Measurements from ENCODE around the gene SPATA13.

The SPATA13 gene

DNA sequence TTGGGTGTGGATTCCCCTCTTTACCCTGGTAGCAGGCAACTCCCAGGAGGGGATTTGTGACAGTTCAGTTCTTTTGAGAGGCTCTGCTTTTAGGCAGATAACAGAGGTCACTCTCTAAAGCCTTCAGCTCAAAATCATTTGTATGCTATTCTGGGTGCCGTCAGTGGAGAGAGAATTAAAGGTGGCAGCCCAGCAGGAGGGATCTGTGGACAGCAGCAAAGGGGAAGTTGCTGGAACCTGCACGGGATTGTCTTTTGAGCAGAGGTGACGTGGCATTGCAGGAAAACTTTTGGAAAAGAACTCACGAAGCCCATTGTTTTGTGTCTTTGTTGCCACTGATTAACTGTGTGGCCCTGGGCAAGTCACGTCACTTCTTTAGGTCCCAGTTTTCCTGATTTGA is 86.5 kb downstream of the SPATA13 start:
- Histone ChIP-seq H3K4me1 (ENCODE audit: control insufficient read depth, insufficient read depth, low read length) (no peaks in the 10 kb centered on the region), H3K27me3 (ENCODE audit: control insufficient read depth, insufficient read depth, low read length, poor library complexity, severe bottlenecking) (no peaks in the 10 kb centered on the region), H3K27ac (ENCODE audit: insufficient read depth, low read depth, low read length, poor library complexity, severe bottlenecking) (peak overlapping the region; percentile 50), H3K36me3 (ENCODE audit: control insufficient read depth, insufficient read depth, low read length) (no peaks in the 10 kb centered on the region), H3K4me3 (ENCODE audit: insufficient read depth, low read depth, low read length) (no peak overlapping the region), H3K9me3 (ENCODE audit: control insufficient read depth, low read length) (no peaks in the 10 kb centered on the region)
- 65 to 66% methylated on average over 5 of the region's 5 CpGs for WGBS, 2 experiments

DNA sequence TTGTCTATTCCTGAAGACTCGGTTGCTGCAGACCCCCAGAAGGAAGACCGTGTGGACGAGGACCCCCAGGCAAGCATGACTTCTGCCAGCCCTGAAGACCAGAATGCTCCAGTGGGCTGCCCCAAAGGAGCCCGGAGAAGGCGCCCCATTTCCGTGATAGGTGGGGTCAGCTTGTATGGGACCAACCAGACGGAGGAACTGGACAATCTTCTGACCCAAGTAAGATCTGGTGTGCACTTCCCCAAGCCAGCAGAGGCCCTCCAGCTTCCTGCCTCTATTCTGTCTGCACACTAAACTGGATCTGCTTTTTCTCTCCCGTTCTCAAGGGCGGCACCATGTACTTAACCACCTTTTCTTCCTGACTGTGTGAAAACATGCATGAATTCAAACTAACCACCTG is 89.1 kb downstream of the SPATA13 start:
- Histone ChIP-seq H3K27ac (ENCODE audit: insufficient read depth, low read depth, low read length, poor library complexity, severe bottlenecking) (no peak overlapping the region), H3K9me3 (ENCODE audit: control insufficient read depth, low read length) (no peaks in the 10 kb centered on the region), H3K27me3 (ENCODE audit: control insufficient read depth, insufficient read depth, low read length, poor library complexity, severe bottlenecking) (no peaks in the 10 kb centered on the region), H3K4me3 (ENCODE audit: insufficient read depth, low read depth, low read length) (no peak overlapping the region), H3K4me1 (ENCODE audit: control insufficient read depth, insufficient read depth, low read length) (no peaks in the 10 kb centered on the region), H3K36me3 (ENCODE audit: control insufficient read depth, insufficient read depth, low read length) (no peaks in the 10 kb centered on the region)
- WGBS, 2 experiments = 95 to 96% methylated on average over 9 of the region's 9 CpGs

DNA sequence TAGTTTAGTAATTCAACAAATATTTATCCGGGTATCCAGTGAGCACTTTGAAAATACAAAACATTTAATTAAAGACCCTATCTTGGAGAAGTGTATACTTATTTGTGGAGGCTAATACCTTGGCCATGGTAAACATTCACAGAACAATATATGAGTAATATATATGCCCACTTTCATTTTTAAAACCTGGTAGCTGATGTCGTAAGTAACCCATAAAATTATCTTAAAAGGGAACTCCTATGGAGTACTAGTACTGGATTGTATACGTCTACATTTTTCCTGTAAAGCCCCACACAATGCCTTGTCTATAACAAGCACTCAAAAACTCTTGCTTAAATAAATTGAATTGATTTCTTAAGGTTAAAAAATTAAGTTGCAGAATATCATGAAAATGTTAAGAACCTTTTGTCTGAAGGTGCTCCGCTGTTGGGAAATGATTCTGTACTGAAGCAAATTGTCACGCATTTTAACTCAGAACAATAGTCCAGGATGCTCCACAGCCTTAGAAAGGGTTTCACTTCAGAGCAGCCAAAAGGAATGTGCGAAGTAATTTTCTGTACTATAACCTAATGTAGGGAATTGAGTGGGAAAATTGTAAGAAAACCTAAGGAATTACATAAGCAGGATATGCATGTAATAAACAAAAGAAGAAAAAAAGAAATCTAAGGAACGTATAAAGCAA is 90.0 kb downstream of the SPATA13 start:
- H3K36me3 ChIP-seq (ENCODE audit: control insufficient read depth, insufficient read depth, low read length) = no peaks in the 10 kb centered on the region
- no peaks in the 10 kb centered on the region for H3K9me3 ChIP-seq (ENCODE audit: control insufficient read depth, low read length)
- no peaks in the 10 kb centered on the region for H3K27me3 ChIP-seq (ENCODE audit: control insufficient read depth, insufficient read depth, low read length, poor library complexity, severe bottlenecking)
- 70 to 79% methylated on average over 4 to 6 of the region's 7 CpGs for WGBS, 2 experiments
- H3K4me1 ChIP-seq (ENCODE audit: control insufficient read depth, insufficient read depth, low read length) = no peaks in the 10 kb centered on the region
- no peak overlapping the region for H3K4me3 ChIP-seq (ENCODE audit: insufficient read depth, low read depth, low read length)
- no peak overlapping the region for H3K27ac ChIP-seq (ENCODE audit: insufficient read depth, low read depth, low read length, poor library complexity, severe bottlenecking)

DNA sequence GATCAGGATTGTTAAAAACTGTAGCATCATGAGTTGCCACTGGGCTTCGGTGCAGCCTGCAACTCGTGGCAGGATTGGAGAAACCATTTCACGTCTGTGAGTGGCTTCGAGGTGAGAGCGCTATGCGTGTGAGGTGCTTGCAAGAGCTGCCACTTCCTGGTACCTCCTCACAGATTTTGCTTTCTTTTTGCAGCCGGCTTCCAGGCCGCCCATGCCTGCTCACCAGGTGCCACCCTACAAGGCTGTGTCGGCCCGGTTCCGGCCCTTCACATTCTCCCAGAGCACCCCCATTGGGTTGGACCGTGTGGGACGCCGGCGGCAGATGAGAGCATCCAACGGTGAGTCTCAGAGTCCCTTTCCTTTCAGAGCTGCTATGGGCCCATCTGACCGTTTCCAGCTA is 91.0 kb downstream of the SPATA13 start:
- Histone ChIP-seq H3K4me1 (ENCODE audit: control insufficient read depth, insufficient read depth, low read length) (no peaks in the 10 kb centered on the region), H3K36me3 (ENCODE audit: control insufficient read depth, insufficient read depth, low read length) (no peaks in the 10 kb centered on the region), H3K4me3 (ENCODE audit: insufficient read depth, low read depth, low read length) (no peak overlapping the region), H3K9me3 (ENCODE audit: control insufficient read depth, low read length) (no peaks in the 10 kb centered on the region), H3K27ac (ENCODE audit: insufficient read depth, low read depth, low read length, poor library complexity, severe bottlenecking) (no peak overlapping the region), H3K27me3 (ENCODE audit: control insufficient read depth, insufficient read depth, low read length, poor library complexity, severe bottlenecking) (no peaks in the 10 kb centered on the region)
- 96% methylated on average over 17 of the region's 17 CpGs for WGBS, 2 experiments

- no peak overlapping the region for H3K4me3 ChIP-seq (ENCODE audit: insufficient read depth, low read depth, low read length)
Observed at GRCh38 chr13:24252136-24252535, 91.6 kb downstream of the SPATA13 start.

GRCh38 chr13:24253520-24254145 is 93.1 kb downstream of the SPATA13 start:
- WGBS, 2 experiments = 94 to 95% methylated on average over 9 of the region's 9 CpGs
- no peak overlapping the region for H3K4me3 ChIP-seq (ENCODE audit: insufficient read depth, low read depth, low read length)
- no peak overlapping the region for H3K27ac ChIP-seq (ENCODE audit: insufficient read depth, low read depth, low read length, poor library complexity, severe bottlenecking)
- no peaks in the 10 kb centered on the region for H3K9me3 ChIP-seq (ENCODE audit: control insufficient read depth, low read length)
- no peaks in the 10 kb centered on the region for H3K4me1 ChIP-seq (ENCODE audit: control insufficient read depth, insufficient read depth, low read length)
- no peaks in the 10 kb centered on the region for H3K27me3 ChIP-seq (ENCODE audit: control insufficient read depth, insufficient read depth, low read length, poor library complexity, severe bottlenecking)
- no peaks in the 10 kb centered on the region for H3K36me3 ChIP-seq (ENCODE audit: control insufficient read depth, insufficient read depth, low read length)

More at GRCh38 chr13:24252136-24252535, 91.6 kb downstream of the SPATA13 start:
- H3K36me3 ChIP-seq (ENCODE audit: control insufficient read depth, insufficient read depth, low read length) = no peaks in the 10 kb centered on the region
- 94 to 95% methylated on average over 6 of the region's 6 CpGs for WGBS, 2 experiments
- H3K4me1 ChIP-seq (ENCODE audit: control insufficient read depth, insufficient read depth, low read length) = no peaks in the 10 kb centered on the region
- no peaks in the 10 kb centered on the region for H3K27me3 ChIP-seq (ENCODE audit: control insufficient read depth, insufficient read depth, low read length, poor library complexity, severe bottlenecking)
- no peaks in the 10 kb centered on the region for H3K9me3 ChIP-seq (ENCODE audit: control insufficient read depth, low read length)
- H3K27ac ChIP-seq (ENCODE audit: insufficient read depth, low read depth, low read length, poor library complexity, severe bottlenecking) = no peak overlapping the region

DNA sequence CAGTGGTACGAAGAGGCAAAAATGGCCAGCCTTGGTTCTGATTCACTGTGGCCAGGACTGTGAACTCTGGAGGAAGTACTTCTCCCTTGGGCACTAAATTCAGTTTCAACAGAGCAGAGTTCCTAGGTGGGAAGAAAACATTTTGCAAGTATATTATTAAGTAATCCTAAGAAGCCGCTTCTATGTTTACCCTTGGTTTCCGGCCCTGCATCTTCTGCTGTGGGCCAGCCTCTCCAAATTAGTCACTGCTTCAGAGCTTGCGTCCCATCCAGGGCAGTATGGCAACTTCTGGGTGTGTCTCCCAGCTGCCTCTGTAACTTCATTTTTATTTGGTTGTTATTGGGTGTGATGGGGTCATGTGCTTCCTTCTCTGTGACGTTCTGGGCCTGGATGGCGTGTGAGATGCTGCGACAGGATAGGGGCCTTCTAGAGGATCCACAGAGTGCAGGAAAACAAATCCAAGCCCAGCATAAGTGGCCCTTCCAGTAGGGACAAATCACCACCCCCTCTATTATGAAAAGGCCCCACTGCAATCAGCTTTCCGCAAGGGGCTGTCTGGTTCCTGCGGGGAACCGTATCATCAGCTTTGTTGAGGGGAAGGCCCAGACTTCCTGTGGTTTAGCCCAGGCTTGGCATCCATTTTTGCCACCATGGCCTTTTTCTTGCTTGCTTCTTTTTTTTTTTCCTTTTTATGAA is 93.8 kb downstream of the SPATA13 start:
- Histone ChIP-seq H3K36me3 (ENCODE audit: control insufficient read depth, insufficient read depth, low read length) (no peaks in the 10 kb centered on the region), H3K27ac (ENCODE audit: insufficient read depth, low read depth, low read length, poor library complexity, severe bottlenecking) (no peak overlapping the region), H3K4me3 (ENCODE audit: insufficient read depth, low read depth, low read length) (no peak overlapping the region), H3K9me3 (ENCODE audit: control insufficient read depth, low read length) (no peaks in the 10 kb centered on the region), H3K4me1 (ENCODE audit: control insufficient read depth, insufficient read depth, low read length) (no peaks in the 10 kb centered on the region), H3K27me3 (ENCODE audit: control insufficient read depth, insufficient read depth, low read length, poor library complexity, severe bottlenecking) (no peaks in the 10 kb centered on the region)
- 97% methylated on average over 10 of the region's 10 CpGs for WGBS, 2 experiments

DNA sequence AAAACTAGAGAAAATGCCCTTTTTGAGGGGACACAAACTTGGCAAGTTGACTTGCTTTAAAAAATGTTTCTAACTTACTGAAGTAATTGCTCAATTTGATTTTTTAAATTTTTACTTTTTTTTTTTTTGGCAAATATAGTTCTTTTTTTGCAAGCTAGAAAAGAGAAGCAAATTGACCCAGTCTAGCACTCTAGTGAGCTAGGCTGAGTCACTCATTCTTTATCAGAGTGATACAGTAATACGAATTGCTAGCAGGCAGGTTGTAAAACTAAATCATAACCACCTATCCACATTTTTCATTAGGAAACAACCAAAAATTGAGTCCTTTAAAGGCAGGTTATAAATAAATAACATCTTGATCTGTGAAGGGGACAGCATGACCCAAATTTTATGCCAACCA is 97.0 kb downstream of the SPATA13 start:
- Histone ChIP-seq H3K27ac (ENCODE audit: insufficient read depth, low read depth, low read length, poor library complexity, severe bottlenecking) (no peak overlapping the region), H3K4me3 (ENCODE audit: insufficient read depth, low read depth, low read length) (no peak overlapping the region), H3K36me3 (ENCODE audit: control insufficient read depth, insufficient read depth, low read length) (no peaks in the 10 kb centered on the region), H3K9me3 (ENCODE audit: control insufficient read depth, low read length) (no peaks in the 10 kb centered on the region), H3K4me1 (ENCODE audit: control insufficient read depth, insufficient read depth, low read length) (no peaks in the 10 kb centered on the region), H3K27me3 (ENCODE audit: control insufficient read depth, insufficient read depth, low read length, poor library complexity, severe bottlenecking) (no peaks in the 10 kb centered on the region)
- 89 to 100% methylated on average over 1 of the region's 1 CpG for WGBS, 2 experiments

- H3K36me3 ChIP-seq (ENCODE audit: control insufficient read depth, insufficient read depth, low read length) = no peaks in the 10 kb centered on the region
- no peaks in the 10 kb centered on the region for H3K9me3 ChIP-seq (ENCODE audit: control insufficient read depth, low read length)
- no peak overlapping the region for H3K4me3 ChIP-seq (ENCODE audit: insufficient read depth, low read depth, low read length)
- H3K4me1 ChIP-seq (ENCODE audit: control insufficient read depth, insufficient read depth, low read length) = no peaks in the 10 kb centered on the region
- 87 to 89% methylated on average over 3 of the region's 3 CpGs for WGBS, 2 experiments
- H3K27ac ChIP-seq (ENCODE audit: insufficient read depth, low read depth, low read length, poor library complexity, severe bottlenecking) = no peak overlapping the region
- no peaks in the 10 kb centered on the region for H3K27me3 ChIP-seq (ENCODE audit: control insufficient read depth, insufficient read depth, low read length, poor library complexity, severe bottlenecking)
Observed at GRCh38 chr13:24261566-24261965, 101.0 kb downstream of the SPATA13 start.

- no peaks in the 10 kb centered on the region for H3K36me3 ChIP-seq (ENCODE audit: control insufficient read depth, insufficient read depth, low read length)
- H3K4me3 ChIP-seq (ENCODE audit: insufficient read depth, low read depth, low read length) = no peak overlapping the region
- no peak overlapping the region for H3K27ac ChIP-seq (ENCODE audit: insufficient read depth, low read depth, low read length, poor library complexity, severe bottlenecking)
- no peaks in the 10 kb centered on the region for H3K4me1 ChIP-seq (ENCODE audit: control insufficient read depth, insufficient read depth, low read length)
- no peaks in the 10 kb centered on the region for H3K9me3 ChIP-seq (ENCODE audit: control insufficient read depth, low read length)
- WGBS, 2 experiments = 92 to 97% methylated on average over 4 of the region's 4 CpGs
- H3K27me3 ChIP-seq (ENCODE audit: control insufficient read depth, insufficient read depth, low read length, poor library complexity, severe bottlenecking) = no peaks in the 10 kb centered on the region
Observed at GRCh38 chr13:24263632-24264031, 103.1 kb downstream of the SPATA13 start.

All from ectodermal cell (in vitro differentiated cells).